Thyroid gland (tissue), 4 donors: Measurements from ENCODE around the gene ANO2.

Experiments
- POLR2A ChIP-seq, 2 donors: fragments of 450-650 bp; IDR thresholded peaks; one replicate each; pipeline ENCODE4 v1.6.1; 2017; ENCODE audit warnings: antibody characterized with exemption in 2 of 2, mild to moderate bottlenecking in 2 of 2, moderate library complexity in 1 of 2
- TF ChIP-seq, protein P1 (sequence below), 6 experiments: fragments of 200-600 bp in 3 of 6; fragments of 450-650 bp in 3 of 6; sonication (generic) in 3 of 6; IDR thresholded peaks; one replicate each; pipeline ENCODE4 v1.5.1; 2016 to 2019; ENCODE audit warnings: antibody characterized with exemption in 6 of 6, mild to moderate bottlenecking in 2 of 6, inconsistent platforms in 1 of 6, moderate library complexity in 1 of 6

DNA sequence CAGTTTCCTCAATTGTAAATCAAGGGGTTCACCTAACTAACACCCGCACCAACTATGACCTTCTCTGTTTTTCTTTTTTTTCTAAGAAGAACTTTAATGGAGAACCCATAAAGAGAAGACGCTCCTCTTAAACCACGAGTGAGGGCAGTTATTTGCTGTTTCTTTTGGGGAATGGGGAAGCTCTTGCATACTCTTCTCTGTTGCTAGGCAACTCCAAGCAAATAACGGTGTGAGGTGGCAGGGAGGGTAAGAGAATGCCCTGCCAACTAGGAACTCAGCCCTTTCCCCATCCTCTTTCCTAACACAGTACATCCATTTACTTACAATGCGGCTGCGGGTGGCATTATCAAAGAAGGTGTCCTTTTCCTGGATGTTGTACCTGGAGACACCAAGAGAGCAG is 114.9 kb downstream of the ANO2 start:
- TF ChIP-seq, protein P1, sequence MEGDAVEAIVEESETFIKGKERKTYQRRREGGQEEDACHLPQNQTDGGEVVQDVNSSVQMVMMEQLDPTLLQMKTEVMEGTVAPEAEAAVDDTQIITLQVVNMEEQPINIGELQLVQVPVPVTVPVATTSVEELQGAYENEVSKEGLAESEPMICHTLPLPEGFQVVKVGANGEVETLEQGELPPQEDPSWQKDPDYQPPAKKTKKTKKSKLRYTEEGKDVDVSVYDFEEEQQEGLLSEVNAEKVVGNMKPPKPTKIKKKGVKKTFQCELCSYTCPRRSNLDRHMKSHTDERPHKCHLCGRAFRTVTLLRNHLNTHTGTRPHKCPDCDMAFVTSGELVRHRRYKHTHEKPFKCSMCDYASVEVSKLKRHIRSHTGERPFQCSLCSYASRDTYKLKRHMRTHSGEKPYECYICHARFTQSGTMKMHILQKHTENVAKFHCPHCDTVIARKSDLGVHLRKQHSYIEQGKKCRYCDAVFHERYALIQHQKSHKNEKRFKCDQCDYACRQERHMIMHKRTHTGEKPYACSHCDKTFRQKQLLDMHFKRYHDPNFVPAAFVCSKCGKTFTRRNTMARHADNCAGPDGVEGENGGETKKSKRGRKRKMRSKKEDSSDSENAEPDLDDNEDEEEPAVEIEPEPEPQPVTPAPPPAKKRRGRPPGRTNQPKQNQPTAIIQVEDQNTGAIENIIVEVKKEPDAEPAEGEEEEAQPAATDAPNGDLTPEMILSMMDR (IDR thresholded peaks at IDR 0.05): no peak
- no peak for TF ChIP-seq POLR2A (IDR thresholded peaks at IDR 0.05)
